ENCODE data around the gene ZFP36L2. TPM values are rescaled to one million over a fixed set of nuclear protein-coding genes. Genes with fewer than 3 reads are reported as not detected.

The ZFP36L2 gene
- total RNA-seq, 1 experiment from 2014 or later = 105 TPM

- Histone ChIP-seq H3K79me2 (ENCODE audit: insufficient read depth, low read length) (no peaks in the 10 kb centered on the region), H3K27me3 (ENCODE audit: insufficient read depth, low read length) (no peaks in the 10 kb centered on the region)
- no CpG with 5 or more reads among the region's 1 CpG for WGBS (ENCODE audit: extremely low coverage, insufficient read length, low lambda C conversion rate)
These were observed 50.0 kb downstream of the ZFP36L2 start for GRCh38 chr2:43176449-43176848.

More at GRCh38 chr2:43176449-43176848, 50.0 kb downstream of the ZFP36L2 start:
- Histone ChIP-seq H2AFZ (ENCODE audit: low read length) (no peak overlapping the region), H3K23me2 (ENCODE audit: insufficient read length, low read depth, low read length, poor library complexity, severe bottlenecking) (no peaks in the 10 kb centered on the region), H3K9me3 (ENCODE audit: control insufficient read depth, low read depth, low read length) (peaks cover 14% of the 10 kb centered on the region), H3K4me2 (ENCODE audit: insufficient read depth, insufficient read length, low read length) (no peak overlapping the region), H2BK20ac (ENCODE audit: low read depth, low read length, poor library complexity, severe bottlenecking) (no peak overlapping the region), H3K18ac (ENCODE audit: insufficient read length, low read depth, low read length) (no peak overlapping the region), H2BK5ac (ENCODE audit: insufficient read length, low read length) (no peak overlapping the region), H3K14ac (ENCODE audit: insufficient read depth, low read length) (no peak overlapping the region), H3K56ac (ENCODE audit: insufficient read length, low read depth, low read length) (no peak overlapping the region), H3K4me1 (ENCODE audit: insufficient read depth, low read length) (peaks cover 16% of the 10 kb centered on the region), H3K27ac (ENCODE audit: insufficient read length, low read depth, low read length) (no peak overlapping the region), H2BK120ac (ENCODE audit: low read depth, low read length, poor library complexity, severe bottlenecking) (no peak overlapping the region), H3K79me1 (ENCODE audit: insufficient read depth, low read depth, low read length, poor library complexity, severe bottlenecking) (no peaks in the 10 kb centered on the region), H4K20me1 (ENCODE audit: control insufficient read depth, insufficient read depth, insufficient read length) (no peaks in the 10 kb centered on the region), H4K8ac (replicated peaks; ENCODE audit: insufficient read length, low read depth, low read length) (no peak overlapping the region), H4K5ac (ENCODE audit: insufficient read length, low read depth, low read length) (no peak overlapping the region), H3K23ac (ENCODE audit: insufficient read length, low read depth, low read length) (no peak overlapping the region), H3T11ph (ENCODE audit: low read length) (no peak overlapping the region), H2BK15ac (ENCODE audit: low read depth, low read length) (no peak overlapping the region), H4K91ac (ENCODE audit: insufficient read length, low read depth, low read length) (no peak overlapping the region), H3K9ac (ENCODE audit: extremely low read depth, insufficient read length, low read length) (no peak overlapping the region), H2BK12ac (ENCODE audit: insufficient read length, low read depth, low read length) (no peak overlapping the region), H2AK5ac (ENCODE audit: insufficient read length, low read length) (no peak overlapping the region), H3K4ac (ENCODE audit: low read depth, low read length) (no peak overlapping the region)
- no peak for DNase-seq
- peaks cover 57 to 61% of the 10 kb centered on the region in 2 experiments for H3K4me1 Mint-ChIP-seq
- no peaks in the 10 kb centered on the region for H3K27me3 Mint-ChIP-seq (ENCODE audit: low read depth)
- TF ChIP-seq CTCF (conservative IDR thresholded peaks at IDR 0.05) = no peak
- no peak overlapping the region for H3K27ac Mint-ChIP-seq
- H3K36me3 Mint-ChIP-seq (ENCODE audit: insufficient read depth in 1 of 3, low read depth in 3 of 3) = no peaks in the 10 kb centered on the region
- no peaks in the 10 kb centered on the region; a peak in 2 of 5 replicates for H3K9me3 Mint-ChIP-seq
- H3K4me3 Mint-ChIP-seq = no peak overlapping the region
